22Rv1 (cell line): ENCODE results near the gene AGFG2.
A peak's percentile ranks its signal among the peaks of the same experiment; 100 is the strongest.

Experiments used
- H3K27ac ChIP-seq: fragments of 450-650 bp; 2 replicates; pipeline ENCODE4 v1.5.1; 2017
- ZFX ChIP-seq: fragments of 450-650 bp; IDR thresholded peaks from 2 replicates; pipeline ENCODE4 v1.6.1; 2017; ENCODE audit warnings: antibody characterized with exemption, borderline replicate concordance
- TF ChIP-seq, protein P1 (sequence below): fragments of 450-650 bp; IDR thresholded peaks from 2 replicates; pipeline ENCODE4 v1.5.1; 2017; ENCODE audit warnings: mild to moderate bottlenecking

The AGFG2 gene

DNA sequence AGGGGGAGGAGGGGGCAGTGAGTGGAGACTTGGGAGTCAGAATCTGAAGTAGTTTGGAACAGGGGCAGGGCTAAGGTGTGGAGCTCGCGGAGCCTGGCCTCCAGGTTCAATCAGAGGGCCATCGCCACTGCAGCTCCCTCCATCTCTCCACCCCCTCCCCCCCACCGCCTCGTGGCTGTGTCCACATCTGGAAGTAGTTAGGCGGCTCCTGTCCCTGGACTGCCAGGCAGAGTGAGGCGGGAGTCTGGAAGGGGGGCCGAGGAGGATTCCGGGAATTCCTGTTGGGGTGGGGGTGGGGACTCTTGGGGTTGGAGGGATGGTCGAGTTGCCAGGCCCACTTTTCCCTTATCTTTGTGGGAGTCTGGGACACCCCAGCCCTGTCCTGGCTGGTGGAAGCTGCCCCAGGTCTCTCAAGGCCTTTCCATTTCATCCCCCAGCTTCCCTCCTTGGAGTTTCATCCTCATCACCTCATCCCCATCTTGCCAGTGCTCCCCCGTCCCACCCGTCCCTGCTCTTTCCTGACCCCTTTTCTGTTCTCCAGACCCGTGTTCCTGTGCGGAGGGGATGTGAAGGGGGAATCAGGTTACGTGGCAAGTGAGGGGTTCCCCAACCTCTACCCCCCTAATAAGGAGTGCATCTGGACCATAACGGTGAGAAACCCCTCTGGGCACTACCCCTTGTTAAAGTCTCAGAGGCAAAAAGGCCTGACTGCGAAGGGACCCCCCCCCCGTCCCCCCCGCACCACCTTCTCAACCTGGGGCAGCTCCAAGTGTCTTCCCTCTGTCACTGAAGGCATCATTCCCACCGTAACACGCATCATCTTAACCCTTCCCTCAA lies 64.1 kb downstream of the AGFG2 start:
- peak overlapping the region; percentile 33; the same call in 1 of the 2 replicates for H3K27ac ChIP-seq
- TF ChIP-seq, protein P1, sequence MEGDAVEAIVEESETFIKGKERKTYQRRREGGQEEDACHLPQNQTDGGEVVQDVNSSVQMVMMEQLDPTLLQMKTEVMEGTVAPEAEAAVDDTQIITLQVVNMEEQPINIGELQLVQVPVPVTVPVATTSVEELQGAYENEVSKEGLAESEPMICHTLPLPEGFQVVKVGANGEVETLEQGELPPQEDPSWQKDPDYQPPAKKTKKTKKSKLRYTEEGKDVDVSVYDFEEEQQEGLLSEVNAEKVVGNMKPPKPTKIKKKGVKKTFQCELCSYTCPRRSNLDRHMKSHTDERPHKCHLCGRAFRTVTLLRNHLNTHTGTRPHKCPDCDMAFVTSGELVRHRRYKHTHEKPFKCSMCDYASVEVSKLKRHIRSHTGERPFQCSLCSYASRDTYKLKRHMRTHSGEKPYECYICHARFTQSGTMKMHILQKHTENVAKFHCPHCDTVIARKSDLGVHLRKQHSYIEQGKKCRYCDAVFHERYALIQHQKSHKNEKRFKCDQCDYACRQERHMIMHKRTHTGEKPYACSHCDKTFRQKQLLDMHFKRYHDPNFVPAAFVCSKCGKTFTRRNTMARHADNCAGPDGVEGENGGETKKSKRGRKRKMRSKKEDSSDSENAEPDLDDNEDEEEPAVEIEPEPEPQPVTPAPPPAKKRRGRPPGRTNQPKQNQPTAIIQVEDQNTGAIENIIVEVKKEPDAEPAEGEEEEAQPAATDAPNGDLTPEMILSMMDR = no peak
- TF ChIP-seq ZFX = no peak

DNA sequence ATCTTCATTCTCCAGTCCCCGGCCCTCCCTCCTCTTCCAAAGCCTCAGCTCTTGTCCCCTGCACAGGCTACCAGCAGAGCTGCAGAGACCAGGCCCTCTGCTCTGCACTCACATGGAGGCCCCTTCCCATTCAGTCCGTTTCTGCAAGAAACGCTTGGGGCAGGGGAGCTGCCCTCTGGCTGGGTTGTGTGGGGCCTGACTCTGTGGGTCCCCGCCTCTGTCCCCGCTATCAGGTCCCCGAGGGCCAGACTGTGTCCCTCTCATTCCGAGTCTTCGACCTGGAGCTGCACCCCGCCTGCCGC lies 64.7 kb downstream of the AGFG2 start:
- peak overlapping the region; percentile 33; the same call in 1 of the 2 replicates for H3K27ac ChIP-seq
- no peak for TF ChIP-seq ZFX
- TF ChIP-seq, protein P1 = no peak

DNA sequence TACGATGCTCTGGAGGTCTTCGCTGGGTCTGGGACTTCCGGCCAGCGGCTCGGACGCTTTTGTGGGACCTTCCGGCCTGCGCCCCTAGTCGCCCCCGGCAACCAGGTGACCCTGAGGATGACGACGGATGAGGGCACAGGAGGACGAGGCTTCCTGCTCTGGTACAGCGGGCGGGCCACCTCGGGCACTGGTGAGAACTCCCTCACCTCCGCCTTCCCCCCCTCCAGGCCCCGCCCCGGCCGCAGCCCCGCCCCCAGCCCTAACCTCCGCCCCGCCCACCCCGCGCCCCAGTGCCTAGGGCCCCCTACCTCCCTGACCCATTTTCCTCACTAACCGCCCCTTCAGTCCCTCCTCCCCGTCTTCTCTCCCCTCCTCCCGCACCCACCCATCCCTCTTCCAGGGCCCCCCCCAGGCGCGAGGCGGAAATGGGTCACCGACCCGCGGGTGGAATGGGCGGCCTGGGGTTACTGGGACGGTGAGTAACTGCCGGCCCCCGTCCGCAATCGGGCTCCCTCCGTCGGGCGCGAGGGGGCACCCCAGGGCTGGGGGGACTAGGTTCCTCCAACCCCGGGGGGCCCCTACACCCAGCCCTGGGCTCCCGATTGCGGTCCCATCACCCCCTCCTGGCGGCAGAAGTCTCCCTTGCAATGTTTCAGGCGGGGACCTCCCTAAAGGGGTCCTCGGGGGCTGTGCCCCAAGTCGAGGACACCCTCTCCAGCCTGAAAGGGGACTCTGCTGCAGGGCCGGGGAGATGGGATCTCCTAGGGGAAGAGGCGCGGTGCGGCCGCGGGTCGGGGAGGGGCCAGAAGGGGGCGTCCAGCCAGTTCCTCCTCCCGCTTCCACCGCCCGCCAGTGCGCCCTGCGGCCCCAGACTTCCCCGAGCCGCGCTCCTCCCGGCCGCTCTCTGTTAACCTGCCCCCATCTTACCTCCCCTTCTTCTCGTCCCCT lies 65.3 kb downstream of the AGFG2 start:
- H3K27ac ChIP-seq = peak overlapping the region; percentile 33
- no peak for TF ChIP-seq ZFX
- TF ChIP-seq, protein P1 = peak; percentile 64

DNA sequence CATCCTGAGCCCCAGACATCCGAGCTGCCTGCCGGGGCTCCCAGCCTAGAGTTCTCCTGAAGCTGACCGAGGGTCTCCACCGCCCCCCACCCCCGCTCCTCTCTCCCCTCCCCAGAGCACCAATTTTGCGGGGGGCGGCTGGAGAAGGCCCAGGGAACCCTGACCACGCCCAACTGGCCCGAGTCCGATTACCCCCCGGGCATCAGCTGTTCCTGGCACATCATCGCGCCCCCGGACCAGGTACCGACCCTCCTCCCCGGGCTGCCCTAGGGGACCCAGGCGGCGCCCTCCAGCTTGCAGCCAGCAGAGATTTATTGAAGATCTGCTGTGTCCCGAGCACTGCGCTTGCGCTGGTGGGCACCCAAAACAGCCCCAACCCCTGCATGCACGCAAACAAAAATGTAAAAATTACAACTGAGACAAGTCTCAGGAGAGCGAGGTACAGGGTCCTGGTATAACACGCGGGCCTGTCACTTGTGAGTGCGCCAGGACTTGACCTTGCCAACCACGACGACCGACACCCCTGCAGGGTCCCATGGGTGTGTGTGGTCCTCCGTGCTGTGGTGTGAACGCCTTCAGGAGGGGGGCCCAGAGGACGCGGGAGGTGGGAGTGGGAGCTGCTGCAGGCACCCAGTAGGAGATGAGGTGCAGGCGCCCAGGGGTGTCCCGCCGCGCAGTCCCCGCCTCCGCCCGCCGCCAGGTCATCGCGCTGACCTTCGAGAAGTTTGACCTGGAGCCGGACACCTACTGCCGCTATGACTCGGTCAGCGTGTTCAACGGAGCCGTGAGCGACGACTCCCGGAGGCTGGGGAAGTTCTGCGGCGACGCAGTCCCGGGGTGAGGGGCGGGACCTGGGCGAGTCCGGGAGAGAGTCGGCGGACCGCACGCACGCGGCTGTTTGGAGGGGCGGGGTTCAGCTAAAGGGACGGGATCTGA lies 66.2 kb downstream of the AGFG2 start:
- H3K27ac ChIP-seq = no peak overlapping the region
- no peak for TF ChIP-seq ZFX
- TF ChIP-seq, protein P1 = peak; percentile 15; the same call in 1 of the 2 replicates

DNA sequence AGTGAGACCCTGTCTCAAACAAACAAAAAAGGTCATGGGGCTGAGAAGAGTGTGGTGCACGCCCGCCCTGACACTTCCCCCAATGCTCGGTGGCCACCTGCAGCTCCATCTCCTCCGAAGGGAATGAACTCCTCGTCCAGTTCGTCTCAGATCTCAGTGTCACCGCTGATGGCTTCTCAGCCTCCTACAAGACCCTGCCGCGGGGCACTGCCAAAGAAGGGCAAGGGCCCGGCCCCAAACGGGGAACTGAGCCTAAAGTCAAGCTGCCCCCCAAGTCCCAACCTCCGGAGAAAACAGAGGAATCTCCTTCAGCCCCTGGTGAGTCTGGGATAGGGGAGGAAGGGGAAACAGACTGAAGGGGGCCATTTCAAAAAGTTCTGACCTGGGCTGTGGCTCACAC lies 67.3 kb downstream of the AGFG2 start:
- TF ChIP-seq, protein P1 = no peak
- TF ChIP-seq ZFX = no peak
- H3K27ac ChIP-seq = peak overlapping the region; percentile 10; the same call in 1 of the 2 replicates

DNA sequence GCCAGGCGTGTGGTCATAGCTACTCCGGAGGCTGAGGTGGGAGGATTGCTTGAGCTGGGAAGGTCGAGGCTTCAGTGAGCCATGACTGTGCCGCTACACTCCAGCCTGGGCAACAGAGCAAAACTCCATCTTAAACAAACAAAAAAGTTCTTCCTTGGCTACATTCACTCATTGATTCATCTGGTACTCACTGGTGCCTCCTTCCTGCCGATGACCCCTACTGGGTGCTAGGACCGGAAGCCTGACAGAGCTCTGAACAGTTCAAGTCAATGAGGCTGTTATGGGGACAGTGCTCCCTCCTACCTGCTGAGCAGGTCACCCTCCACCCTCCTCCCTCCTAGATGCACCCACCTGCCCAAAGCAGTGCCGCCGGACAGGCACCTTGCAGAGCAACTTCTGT lies 68.1 kb downstream of the AGFG2 start:
- peak overlapping the region; percentile 1; the same call in 1 of the 2 replicates for H3K27ac ChIP-seq
- TF ChIP-seq, protein P1 = no peak
- no peak for TF ChIP-seq ZFX
